H1 (cell line): ENCODE results near the gene ASB11. TPM values are rescaled to one million over a fixed set of nuclear protein-coding genes. Genes with fewer than 3 reads are reported as not detected.

ENCODE experiments used
- CTCF ChIA-PET: fragments of 300-600 bp; sonication (Branson Sonifier 250); formaldehyde crosslinking; loops from one replicate; lab custom pipeline; 2021; ENCODE audit not compliant: partially characterized antibody; lab: Charles Lee
- POLR2A ChIA-PET: fragments of 300-600 bp; sonication (Branson Sonifier 250); formaldehyde crosslinking; loops from one replicate; lab custom pipeline; 2021; ENCODE audit warnings: inconsistent platforms; ENCODE audit not compliant: partially characterized antibody; lab: Charles Lee
- DNase-seq, 2 experiments: peaks; one replicate each; pipeline versions ENCODE4 v3.0.0 to v3.0.0-alpha.2; 2010 to 2022; ENCODE audit warnings: low spot score in 2 of 2, low read depth in 1 of 2, mixed read lengths in 1 of 2
- FAIRE-seq: peaks from 2 replicates; lab custom pipeline; 2011; peaks lifted over from hg19 to GRCh38; lab: Jason Lieb, UNC
- H2AFZ ChIP-seq: 2 replicates; pipeline ENCODE4 v1.8.1; 2012; ENCODE audit warnings: low read length, inconsistent platforms
- H2AK5ac ChIP-seq: 2 replicates; pipeline ENCODE4 v1.6.1; 2013; ENCODE audit warnings: low read depth, low read length
- H2BK120ac ChIP-seq: replicated peaks from 2 replicates; pipeline ENCODE3; 2013; ENCODE audit warnings: low read depth, low read length, inconsistent platforms
- H2BK12ac ChIP-seq: 2 replicates; pipeline ENCODE4 v1.6.1; 2013; ENCODE audit warnings: low read depth, low read length
- H2BK15ac ChIP-seq: 2 replicates; pipeline ENCODE4 v1.6.1; 2013; ENCODE audit warnings: low read length
- H2BK20ac ChIP-seq: 2 replicates; pipeline ENCODE4 v1.6.1; 2013; ENCODE audit warnings: low read length
- H2BK5ac ChIP-seq: 2 replicates; pipeline ENCODE4 v1.6.1; 2013; ENCODE audit warnings: low read depth, low read length
- H3K14ac ChIP-seq: 2 replicates; pipeline ENCODE4 v1.6.1; 2013; ENCODE audit warnings: inconsistent platforms; ENCODE audit not compliant: insufficient read length
- H3K18ac ChIP-seq: 2 replicates; pipeline ENCODE4 v1.6.1; 2013; ENCODE audit warnings: low read length; ENCODE audit errors: extremely low read depth
- H3K23ac ChIP-seq: 2 replicates; pipeline ENCODE4 v1.6.1; 2013; ENCODE audit warnings: inconsistent platforms; ENCODE audit not compliant: insufficient read length
- H3K23me2 ChIP-seq: 2 replicates; pipeline ENCODE4 v1.6.1; 2013; ENCODE audit warnings: low read depth, low read length
- H3K27ac ChIP-seq: 2 replicates; pipeline ENCODE4 v1.6.1; 2011; ENCODE audit warnings: low read depth, low read length, inconsistent platforms
- H3K27me3 ChIP-seq, 4 experiments: replicated peaks in 1 of 4; 1 replicate in 1 of 4; 2 replicates in 3 of 4; pipeline versions ENCODE4 v1.6.1 to v1.8.1; 2011 to 2013; ENCODE audit warnings: low read length in 3 of 4, mild to moderate bottlenecking in 3 of 4, inconsistent platforms in 2 of 4, mixed read lengths in 2 of 4, moderate library complexity in 1 of 4; ENCODE audit not compliant: control insufficient read depth in 3 of 4, insufficient read depth in 3 of 4; ENCODE audit errors: extremely low read depth in 1 of 4
- H3K36me3 ChIP-seq, 4 experiments: 2 replicates each; pipeline versions ENCODE4 v1.6.1 to v1.8.1; 2011 to 2013; ENCODE audit warnings: mild to moderate bottlenecking in 4 of 4, low read length in 3 of 4, moderate library complexity in 2 of 4, control low read depth in 1 of 4, inconsistent platforms in 1 of 4; ENCODE audit not compliant: insufficient read depth in 4 of 4, control insufficient read depth in 2 of 4
- H3K4ac ChIP-seq: replicated peaks from 2 replicates; pipeline ENCODE3; 2013; ENCODE audit warnings: low read length, low read depth, mixed read lengths, inconsistent platforms; ENCODE audit not compliant: insufficient read length
- H3K4me1 ChIP-seq, 4 experiments: replicated peaks in 1 of 4; 1 replicate in 1 of 4; 2 replicates in 3 of 4; pipeline versions ENCODE4 v1.6.1 to v1.8.1; 2011 to 2013; ENCODE audit warnings: low read length in 3 of 4, inconsistent platforms in 2 of 4, mixed read lengths in 1 of 4; ENCODE audit not compliant: insufficient read depth in 4 of 4, control insufficient read depth in 3 of 4
- H3K4me2 ChIP-seq, 2 experiments: 2 replicates each; pipeline versions ENCODE4 v1.6.1 to v1.8.1; 2011 to 2013; ENCODE audit warnings: low read depth in 2 of 2, low read length in 2 of 2, control low read depth in 1 of 2, inconsistent platforms in 1 of 2, mild to moderate bottlenecking in 1 of 2; ENCODE audit not compliant: insufficient read depth in 1 of 2
- H3K4me3 ChIP-seq, 4 experiments: fragments of 200-600, 300-600 bp in 1 of 4; sonication (generic), shearing (Covaris generic), sonication (Bioruptor Twin) in 1 of 4; 2 replicates each; pipeline versions ENCODE4 v1.5.1 to v1.8.1; 2011 to 2016; ENCODE audit warnings: low read length in 4 of 4, low read depth in 3 of 4, control low read depth in 2 of 4, inconsistent platforms in 2 of 4, mild to moderate bottlenecking in 2 of 4, mixed read lengths in 1 of 4, moderate library complexity in 1 of 4; ENCODE audit not compliant: insufficient read depth in 2 of 4; ENCODE audit errors: extremely low read depth in 1 of 4
- H3K56ac ChIP-seq: replicated peaks from 2 replicates; pipeline ENCODE3; 2013; ENCODE audit warnings: low read depth, mild to moderate bottlenecking, mixed read lengths, low read length, inconsistent platforms; ENCODE audit not compliant: insufficient read length
- H3K79me1 ChIP-seq: 2 replicates; pipeline ENCODE4 v1.6.1; 2013; ENCODE audit warnings: low read depth, low read length, control low read depth
- H3K79me2 ChIP-seq, 2 experiments: 2 replicates each; pipeline versions ENCODE4 v1.6.1 to v1.8.1; 2012 to 2013; ENCODE audit warnings: low read length in 2 of 2, mild to moderate bottlenecking in 2 of 2, inconsistent platforms in 1 of 2; ENCODE audit not compliant: insufficient read depth in 2 of 2, control insufficient read depth in 1 of 2
- H3K9ac ChIP-seq, 4 experiments: replicated peaks in 1 of 4; 1 replicate in 1 of 4; 2 replicates in 3 of 4; pipeline versions ENCODE4 v1.6.1 to v1.8.1; 2011 to 2013; ENCODE audit warnings: low read depth in 3 of 4, low read length in 3 of 4, control low read depth in 2 of 4, mild to moderate bottlenecking in 2 of 4, moderate library complexity in 2 of 4, inconsistent platforms in 1 of 4; ENCODE audit errors: extremely low read depth in 1 of 4
- H3K9me3 ChIP-seq, 2 experiments: 2 replicates each; pipeline versions ENCODE4 v1.6.1 to v1.8.1; 2012 to 2013; ENCODE audit warnings: mild to moderate bottlenecking in 2 of 2, moderate library complexity in 2 of 2, control low read depth in 1 of 2, inconsistent platforms in 1 of 2, low read depth in 1 of 2, low read length in 1 of 2, mixed read lengths in 1 of 2; ENCODE audit not compliant: insufficient read depth in 2 of 2
- H4K20me1 ChIP-seq, 2 experiments: replicated peaks in 1 of 2; 2 replicates each; pipeline versions ENCODE3 to v1.8.1; 2011 to 2013; ENCODE audit warnings: inconsistent platforms in 2 of 2, low read length in 2 of 2, mild to moderate bottlenecking in 1 of 2; ENCODE audit not compliant: insufficient read depth in 2 of 2, control insufficient read depth in 1 of 2
- H4K5ac ChIP-seq: 2 replicates; pipeline ENCODE4 v1.6.1; 2013; ENCODE audit warnings: low read length, low read depth, mixed read lengths, inconsistent platforms; ENCODE audit not compliant: insufficient read length
- H4K8ac ChIP-seq: 2 replicates; pipeline ENCODE4 v1.8.0; 2013; ENCODE audit warnings: mild to moderate bottlenecking, moderate library complexity, low read length, inconsistent platforms; ENCODE audit not compliant: insufficient read depth; ENCODE audit errors: extremely low read depth
- H4K91ac ChIP-seq: replicated peaks from 2 replicates; pipeline ENCODE3; 2013; ENCODE audit warnings: low read length, mixed read lengths, inconsistent platforms; ENCODE audit not compliant: insufficient read length
- BACH1 ChIP-seq: IDR thresholded peaks from 2 replicates; pipeline ENCODE4 v1.6.1; 2012; ENCODE audit warnings: low read length, improper control_type of control experiment
- BRCA1 ChIP-seq: IDR thresholded peaks from 2 replicates; pipeline ENCODE4 v1.6.1; 2012; ENCODE audit warnings: low read depth, low read length, improper control_type of control experiment
- HDAC2 ChIP-seq, 2 experiments: fragments of 300-600 bp in 1 of 2; sonication (generic) in 1 of 2; IDR thresholded peaks; 2 replicates each; pipeline ENCODE4 v1.6.1; 2011 to 2012; ENCODE audit warnings: low read depth in 2 of 2, low read length in 2 of 2, mild to moderate bottlenecking in 2 of 2, moderate library complexity in 2 of 2, borderline replicate concordance in 1 of 2, inconsistent platforms in 1 of 2
- MAFK ChIP-seq: IDR thresholded peaks from 2 replicates; pipeline ENCODE4 v1.6.1; 2012; ENCODE audit warnings: low read depth, mild to moderate bottlenecking, improper control_type of control experiment, low read length
- POLR2AphosphoS5 ChIP-seq: IDR thresholded peaks from 2 replicates; pipeline ENCODE4 v1.6.1; 2011; ENCODE audit warnings: low read depth, low read length
- RNF2 ChIP-seq: fragments of 200-900, 300-1000 bp; sonication (generic); IDR thresholded peaks from 2 replicates; pipeline ENCODE4 v1.7.1; 2016; ENCODE audit warnings: borderline replicate concordance, low read depth, mild to moderate bottlenecking, antibody characterized with exemption, low read length; ENCODE audit not compliant: poor library complexity, severe bottlenecking; ENCODE audit errors: missing control alignments
- RXRA ChIP-seq: IDR thresholded peaks from 2 replicates; pipeline ENCODE4 v1.6.1; 2011; ENCODE audit warnings: low read depth, mild to moderate bottlenecking, low read length, moderate library complexity; ENCODE audit not compliant: insufficient read depth
- SP4 ChIP-seq: IDR thresholded peaks from 2 replicates; pipeline ENCODE4 v1.6.1; 2012; ENCODE audit warnings: low read length, inconsistent platforms
- TAF7 ChIP-seq: optimal IDR thresholded peaks from 2 replicates; pipeline ENCODE3; 2011; ENCODE audit warnings: low read depth, mild to moderate bottlenecking, inconsistent platforms, low read length, moderate library complexity, borderline replicate concordance
- WGBS, 2 experiments: shearing (Covaris generic) in 1 of 2; methylation state at CpG; one replicate each; pipeline versions ENCODE4 v1.1.6 to v1.1.7; 2013 to 2015; ENCODE audit warnings: low lambda C conversion rate in 2 of 2, mixed read lengths in 2 of 2, inconsistent platforms in 1 of 2, low coverage in 1 of 2, missing lambda C conversion rate in 1 of 2; ENCODE audit not compliant: insufficient replicate concordance in 2 of 2, insufficient coverage in 1 of 2, insufficient read length in 1 of 2; ENCODE audit errors: extremely low coverage in 1 of 2, missing lambda C conversion rate in 1 of 2; 5-methylcytosine and 5-hydroxymethylcytosine counted together
- polyA plus RNA-seq, 7 experiments: library from polyadenylated mRNA; depleted of rRNA in 3 of 7; stranded (reverse) in 5 of 7; unstranded in 2 of 7; fragments of >200 nt in 5 of 7; fragments of 200-250 nt in 2 of 7; gene quantifications; 1 replicate in 5 of 7; 2 replicates in 1 of 7; 4 replicates in 1 of 7; pipeline versions ENCODE4 v1.2.1 to v1.2.3, GENCODE V29; 2011 to 2013; ENCODE audit warnings: missing spikeins in 2 of 7, mixed read lengths in 2 of 7
- total RNA-seq: library from RNA; stranded (reverse); fragmentation: NEBNext Ultra II Directional; extraction: Animal tissue kit (Norgen Biotek cat#: 25700); gene quantifications from 2 replicates; pipeline ENCODE4 v1.2.1, GENCODE V29; 2021
- TF ChIP-seq, protein P1 (sequence below): IDR thresholded peaks from 2 replicates; pipeline ENCODE4 v1.6.1; 2012; ENCODE audit warnings: inconsistent platforms

ASB11 gene
- total and polyA plus RNA-seq, 2 of the 8 experiments (the other 6 are each of a cell fraction or from before 2014, with no cell fraction given): not detected

DNA sequence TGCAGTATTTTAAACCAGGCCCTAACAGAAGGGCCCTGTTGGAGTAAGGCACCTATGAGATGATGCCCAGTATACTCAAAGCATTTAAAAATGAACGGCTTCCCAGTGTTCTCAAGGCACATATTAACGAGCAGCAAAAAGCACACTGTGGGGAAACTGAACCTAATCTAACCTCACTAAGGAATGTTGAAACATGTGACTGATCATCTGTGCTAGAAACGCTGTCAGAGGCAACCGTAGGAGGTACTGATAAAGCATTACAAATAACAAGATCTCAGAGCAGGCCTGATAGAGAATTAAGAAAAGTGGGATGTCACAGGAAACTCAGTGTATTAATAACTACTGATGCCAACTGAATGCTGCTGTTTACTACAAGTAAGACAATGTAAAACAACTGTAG, 69.5 kb downstream of the ASB11 start:
- ChIA-PET CTCF (no interaction called here), POLR2A (no interaction called here)
- H3K4me3 ChIP-seq: no peak overlapping the region
- H3K9me3 ChIP-seq: no peaks in the 10 kb centered on the region
- no peak overlapping the region for H4K5ac ChIP-seq
- no peak overlapping the region for H3K56ac ChIP-seq
- H3K27me3 ChIP-seq: no peaks in the 10 kb centered on the region
- WGBS, 2 experiments: 87% methylated on average over 4 of the region's 4 CpGs; no CpG with 5 or more reads in 1 of the 2 experiments
- no peak overlapping the region for H2AFZ ChIP-seq
- no peak for DNase-seq
- H3K79me1 ChIP-seq: no peaks in the 10 kb centered on the region
- H3K23me2 ChIP-seq: no peaks in the 10 kb centered on the region
- no peak overlapping the region for H3K14ac ChIP-seq
- no peak overlapping the region for H4K91ac ChIP-seq
- no peaks in the 10 kb centered on the region for H3K36me3 ChIP-seq
- H4K20me1 ChIP-seq: no peaks in the 10 kb centered on the region
- H2AK5ac ChIP-seq: no peak overlapping the region
- TF ChIP-seq MAFK (no peak), TAF7 (no peak), POLR2AphosphoS5 (no peak), RXRA (no peak), SP4 (no peak), RNF2 (no peak), BRCA1 (no peak), BACH1 (no peak), HDAC2 (IDR thresholded peaks at IDR 0.05; ENCODE audit: borderline replicate concordance in 1 of 2, low read depth in 2 of 2, low read length in 2 of 2) (no peak)
- TF ChIP-seq, protein P1, sequence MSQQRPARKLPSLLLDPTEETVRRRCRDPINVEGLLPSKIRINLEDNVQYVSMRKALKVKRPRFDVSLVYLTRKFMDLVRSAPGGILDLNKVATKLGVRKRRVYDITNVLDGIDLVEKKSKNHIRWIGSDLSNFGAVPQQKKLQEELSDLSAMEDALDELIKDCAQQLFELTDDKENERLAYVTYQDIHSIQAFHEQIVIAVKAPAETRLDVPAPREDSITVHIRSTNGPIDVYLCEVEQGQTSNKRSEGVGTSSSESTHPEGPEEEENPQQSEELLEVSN: no peak
- TF ChIP-seq, all 59 proteins: peak for 0
- Histone ChIP-seq H2BK120ac (no peak overlapping the region), H3K79me2 (no peaks in the 10 kb centered on the region), H3K18ac (no peak overlapping the region), H2BK20ac (no peak overlapping the region), H2BK15ac (no peak overlapping the region), H2BK5ac (no peak overlapping the region), H3K9ac (no peak overlapping the region), H4K8ac (no peak overlapping the region), H3K4me2 (no peak overlapping the region), H2BK12ac (no peak overlapping the region), H3K27ac (no peak overlapping the region), H3K4ac (no peak overlapping the region), H3K4me1 (no peaks in the 10 kb centered on the region), H3K23ac (no peak overlapping the region)
- no peak for FAIRE-seq
